Breast epithelium (tissue), 3 donors: ENCODE results near the gene MCF2L2.
"Not testable (repeated sequence)": the region's sequence is repeated elsewhere in the genome, so short reads cannot be mapped to it uniquely, and the experiment has no call there.

Source experiments
- POLR2A ChIP-seq: fragments of 450-650 bp; IDR thresholded peaks from one replicate; pipeline ENCODE4 v1.6.1; 2016; ENCODE audit warnings: antibody characterized with exemption, mild to moderate bottlenecking, moderate library complexity
- POLR2AphosphoS5 ChIP-seq, 3 donors: sonication (generic); formaldehyde crosslinking; IDR thresholded peaks; one replicate each; pipeline ENCODE4 v1.6.1; 2017; ENCODE audit warnings: antibody characterized with exemption in 3 of 3

GRCh38 chr3:183440521-183440920 is 12.1 kb upstream of the MCF2L2 start:
- TF ChIP-seq POLR2AphosphoS5 (IDR thresholded peaks at IDR 0.05); POLR2A: not testable (repeated sequence)
